Measurements from ENCODE around the gene PCDHA4.
"Not testable (repeated sequence)": the region's sequence is repeated elsewhere in the genome, so short reads cannot be mapped to it uniquely, and the experiment has no call there.

The PCDHA4 gene
- 0 to 5.6 (median 0) reads per million in 17 experiments for total RNA-seq

DNA sequence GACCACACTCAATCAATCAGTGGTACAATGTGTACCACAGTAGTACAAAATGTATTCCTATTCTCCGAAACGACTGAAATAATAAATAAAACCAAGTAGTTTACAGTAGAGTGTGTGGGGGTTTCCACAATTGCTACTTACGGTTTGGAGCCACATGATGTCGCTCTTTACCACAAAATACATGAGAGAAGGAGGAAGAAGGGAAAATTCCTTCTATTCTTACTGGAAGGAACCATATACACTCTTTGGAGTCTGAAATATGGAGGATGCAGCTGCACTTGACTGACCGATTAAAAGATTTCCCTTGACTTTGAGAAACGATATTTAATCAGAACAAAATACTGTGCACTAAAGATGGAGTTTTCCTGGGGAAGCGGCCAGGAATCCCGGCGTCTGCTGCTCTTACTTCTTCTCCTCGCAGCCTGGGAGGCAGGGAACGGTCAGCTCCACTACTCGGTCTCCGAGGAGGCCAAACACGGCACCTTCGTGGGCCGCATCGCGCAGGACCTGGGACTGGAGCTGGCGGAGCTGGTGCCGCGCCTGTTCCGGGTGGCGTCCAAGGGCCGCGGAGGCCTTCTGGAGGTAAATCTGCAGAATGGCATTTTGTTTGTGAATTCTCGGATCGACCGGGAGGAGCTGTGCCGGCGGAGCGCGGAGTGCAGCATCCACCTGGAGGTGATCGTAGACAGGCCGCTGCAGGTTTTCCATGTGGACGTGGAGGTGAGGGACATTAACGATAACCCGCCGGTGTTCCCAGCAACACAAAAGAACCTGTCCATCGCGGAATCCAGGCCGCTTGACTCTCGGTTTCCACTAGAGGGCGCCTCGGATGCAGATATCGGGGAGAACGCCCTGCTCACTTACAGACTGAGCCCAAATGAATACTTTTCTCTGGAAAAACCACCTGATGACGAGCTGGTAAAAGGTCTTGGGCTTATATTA, at the start of gene PCDHA4:
PCDHA4 (plus strand) TSS at position 235 of the 942 bp plus-strand sequence.
- peak; percentile 4 to 17 (median 12) for DNase-seq

DNA sequence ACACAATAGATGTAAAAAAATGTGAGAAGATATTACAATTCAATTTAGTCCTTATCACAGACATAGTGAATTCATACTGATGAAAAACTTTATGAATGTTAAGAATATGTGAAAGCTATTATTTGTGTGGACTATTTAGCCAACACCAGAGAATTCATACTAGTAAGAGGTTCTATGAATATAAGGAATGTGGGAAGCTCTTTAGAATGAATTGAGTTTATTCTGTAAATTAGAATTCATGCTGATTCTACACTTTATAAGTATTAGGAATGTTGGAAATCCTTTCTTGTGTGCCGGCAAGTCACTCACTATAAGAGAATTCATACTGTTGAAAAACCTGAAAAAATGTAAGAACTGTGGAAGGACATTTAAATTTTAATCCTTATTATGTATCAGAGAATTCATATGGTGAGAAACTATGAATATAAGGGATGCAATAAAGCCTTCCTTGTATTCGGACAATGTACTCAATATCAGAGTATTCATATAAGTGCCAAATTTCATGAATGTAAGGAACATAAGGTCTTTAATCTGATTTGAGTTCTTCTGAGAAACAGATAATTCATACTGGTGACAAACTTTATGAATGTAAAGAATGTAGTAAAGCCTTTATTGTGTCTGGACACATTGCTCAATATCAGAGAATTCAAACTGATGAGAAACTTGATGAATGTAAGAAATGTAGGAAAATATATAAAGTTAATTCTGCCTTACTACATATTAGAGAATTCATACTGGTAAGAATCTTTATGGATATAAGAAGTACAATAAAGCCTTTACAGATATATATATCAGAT, 42.5 kb upstream of the PCDHA4 start:
- DNase-seq, result peak in 1 of 4 experiments; percentile 8

DNA sequence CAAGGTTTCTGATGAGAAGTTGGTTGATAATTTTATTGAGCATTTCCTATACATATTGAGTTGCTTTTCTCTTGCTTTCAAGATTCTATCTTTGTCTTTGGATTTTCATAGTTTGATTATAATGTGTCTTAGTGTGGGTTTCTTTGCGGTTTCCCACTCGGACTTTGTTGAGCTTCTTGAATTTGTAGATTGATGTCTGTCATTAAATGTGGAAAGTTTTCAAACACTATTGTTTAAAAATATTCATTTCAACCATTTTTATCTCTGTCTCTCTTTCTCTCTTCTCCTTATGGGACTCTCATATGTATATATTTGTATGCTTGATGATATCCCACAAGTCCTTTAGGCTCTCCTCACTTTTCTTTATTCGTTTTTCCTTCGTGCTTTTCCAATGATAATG, 39.4 kb upstream of the PCDHA4 start:
- DNase-seq, result no peak

DNA sequence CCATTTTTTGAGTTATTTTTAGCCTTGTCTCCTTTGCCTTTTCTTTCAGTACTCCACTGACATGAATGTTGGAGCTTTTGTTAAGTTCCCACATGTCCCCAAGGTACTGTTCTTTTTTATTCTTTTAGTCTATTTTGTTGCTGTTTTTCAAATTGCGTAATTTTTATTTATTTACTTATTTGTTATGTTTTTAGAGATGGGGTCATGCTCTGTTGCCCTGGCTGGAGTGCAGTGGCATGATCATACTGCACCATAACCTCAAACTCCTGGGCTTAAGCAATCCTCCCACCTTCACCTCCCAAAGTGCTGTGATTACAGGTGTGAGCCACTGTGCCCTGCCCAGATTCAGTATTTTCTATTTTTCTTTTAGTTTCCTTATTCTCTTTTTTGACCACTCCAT, 26.4 kb upstream of the PCDHA4 start:
- DNase-seq, result no peak

DNA sequence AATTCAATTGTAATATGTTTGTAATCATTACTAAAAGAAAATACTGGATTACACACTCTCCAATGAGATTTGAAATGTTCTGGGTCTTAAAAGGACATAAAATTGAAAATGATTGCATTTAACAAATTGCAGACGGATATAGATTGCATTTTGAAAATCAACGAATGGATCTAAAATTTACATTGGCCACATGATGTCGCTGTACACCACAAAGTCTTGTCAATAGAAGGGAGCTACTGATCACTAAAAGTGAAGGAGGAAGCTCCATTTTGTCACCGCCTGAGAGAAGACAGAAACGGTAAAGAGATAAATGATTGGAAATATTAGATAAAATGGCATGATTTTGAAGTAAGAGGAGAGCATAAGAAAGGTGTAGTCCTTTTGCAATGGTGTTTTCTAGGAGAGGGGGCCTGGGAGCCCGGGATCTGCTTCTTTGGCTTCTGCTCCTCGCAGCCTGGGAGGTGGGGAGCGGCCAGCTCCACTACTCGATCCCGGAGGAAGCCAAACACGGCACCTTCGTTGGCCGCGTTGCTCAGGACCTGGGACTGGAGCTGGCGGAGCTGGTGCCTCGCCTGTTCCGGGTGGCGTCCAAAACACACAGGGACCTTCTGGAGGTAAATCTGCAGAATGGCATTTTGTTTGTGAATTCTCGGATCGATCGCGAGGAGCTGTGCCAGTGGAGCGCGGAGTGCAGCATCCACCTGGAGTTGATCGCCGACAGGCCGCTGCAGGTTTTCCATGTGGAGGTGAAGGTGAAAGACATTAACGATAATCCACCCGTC, 20.8 kb upstream of the PCDHA4 start, which contains the start of gene PCDHA1:
PCDHA1 (plus strand) TSS at position 236 of the 782 bp plus-strand sequence.
- peak in 2 of 4 experiments; percentile 6 to 7 for DNase-seq

DNA sequence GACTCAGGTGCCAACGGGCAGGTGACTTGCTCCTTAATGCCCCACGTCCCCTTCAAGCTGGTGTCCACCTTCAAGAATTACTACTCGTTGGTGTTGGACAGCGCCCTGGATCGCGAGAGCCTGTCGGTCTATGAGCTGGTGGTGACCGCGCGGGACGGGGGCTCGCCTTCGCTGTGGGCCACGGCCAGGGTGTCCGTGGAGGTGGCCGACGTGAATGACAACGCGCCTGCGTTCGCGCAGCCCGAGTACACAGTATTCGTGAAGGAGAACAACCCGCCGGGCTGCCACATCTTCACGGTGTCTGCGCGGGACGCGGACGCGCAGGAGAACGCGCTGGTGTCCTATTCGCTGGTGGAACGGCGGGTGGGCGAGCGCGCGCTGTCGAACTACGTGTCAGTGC, 19.4 kb upstream of the PCDHA4 start:
- not testable (repeated sequence) for DNase-seq

DNA sequence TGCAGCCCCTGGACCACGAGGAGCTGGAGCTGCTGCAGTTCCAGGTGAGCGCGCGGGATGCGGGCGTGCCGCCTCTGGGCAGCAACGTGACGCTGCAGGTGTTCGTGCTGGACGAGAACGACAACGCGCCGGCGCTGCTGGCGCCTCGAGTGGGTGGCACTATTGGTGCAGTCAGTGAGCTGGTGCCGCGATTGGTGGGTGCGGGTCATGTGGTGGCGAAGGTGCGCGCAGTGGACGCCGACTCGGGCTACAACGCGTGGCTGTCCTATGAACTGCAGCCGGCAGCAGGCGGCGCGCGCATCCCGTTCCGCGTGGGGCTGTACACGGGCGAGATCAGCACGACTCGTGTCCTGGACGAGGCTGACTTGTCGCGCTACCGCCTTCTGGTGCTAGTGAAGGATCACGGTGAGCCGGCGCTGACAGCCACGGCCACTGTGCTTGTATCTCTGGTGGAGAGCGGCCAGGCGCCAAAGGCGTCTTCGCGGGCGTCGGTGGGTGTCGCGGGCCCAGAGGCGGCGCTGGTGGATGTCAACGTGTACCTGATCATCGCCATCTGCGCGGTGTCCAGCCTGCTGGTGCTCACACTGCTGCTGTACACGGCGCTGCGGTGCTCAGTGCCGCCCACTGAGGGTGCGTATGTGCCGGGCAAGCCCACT, 18.9 kb upstream of the PCDHA4 start:
- not testable (repeated sequence) for DNase-seq

DNA sequence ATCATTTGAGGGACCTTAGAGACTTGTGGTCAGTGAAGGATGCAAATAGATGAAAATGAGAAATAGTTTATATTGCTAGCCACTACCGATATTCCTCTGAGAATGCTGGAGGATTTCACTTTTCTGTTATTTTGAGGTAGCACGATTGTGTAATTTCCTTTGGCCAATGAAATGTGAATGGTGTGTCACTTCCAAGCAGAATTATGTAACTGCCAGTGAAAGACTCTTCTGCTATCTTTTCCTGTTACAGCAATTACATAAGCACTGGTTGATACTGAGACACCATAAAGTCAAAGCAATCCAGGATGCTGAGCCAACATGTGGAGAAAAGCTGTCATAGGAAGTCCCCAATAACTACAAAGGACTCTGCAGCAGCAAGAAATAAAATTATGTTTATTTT, 15.8 kb upstream of the PCDHA4 start:
- no peak for DNase-seq

DNA sequence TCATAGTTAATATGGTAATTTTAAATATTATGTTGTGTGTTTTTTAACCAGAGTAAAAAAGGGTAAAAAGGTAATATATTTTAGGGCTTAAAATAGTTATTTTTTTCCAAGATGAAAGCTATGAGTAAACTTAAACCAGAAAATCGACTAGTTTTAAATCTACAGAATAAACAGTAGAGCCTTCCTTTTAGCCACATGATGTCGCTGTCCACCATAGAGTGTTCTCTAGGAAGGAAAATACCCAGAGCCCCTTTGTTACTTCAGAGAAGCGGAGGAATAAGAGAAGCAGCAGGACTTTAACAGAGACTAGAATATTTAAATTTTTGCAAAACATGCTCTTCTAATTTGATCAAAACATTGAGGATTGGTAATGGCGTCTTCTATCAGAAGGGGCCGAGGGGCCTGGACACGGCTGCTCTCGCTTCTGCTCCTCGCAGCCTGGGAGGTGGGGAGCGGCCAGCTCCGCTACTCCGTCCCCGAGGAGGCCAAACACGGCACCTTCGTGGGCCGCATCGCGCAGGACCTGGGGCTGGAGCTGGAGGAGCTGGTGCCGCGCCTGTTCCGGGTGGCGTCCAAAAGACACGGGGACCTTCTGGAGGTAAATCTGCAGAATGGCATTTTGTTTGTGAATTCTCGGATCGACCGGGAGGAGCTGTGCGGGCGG, 12.1 kb upstream of the PCDHA4 start, which contains the start of gene PCDHA2:
PCDHA2 (plus strand) TSS at position 258 of the 664 bp plus-strand sequence.
- no peak for DNase-seq

DNA sequence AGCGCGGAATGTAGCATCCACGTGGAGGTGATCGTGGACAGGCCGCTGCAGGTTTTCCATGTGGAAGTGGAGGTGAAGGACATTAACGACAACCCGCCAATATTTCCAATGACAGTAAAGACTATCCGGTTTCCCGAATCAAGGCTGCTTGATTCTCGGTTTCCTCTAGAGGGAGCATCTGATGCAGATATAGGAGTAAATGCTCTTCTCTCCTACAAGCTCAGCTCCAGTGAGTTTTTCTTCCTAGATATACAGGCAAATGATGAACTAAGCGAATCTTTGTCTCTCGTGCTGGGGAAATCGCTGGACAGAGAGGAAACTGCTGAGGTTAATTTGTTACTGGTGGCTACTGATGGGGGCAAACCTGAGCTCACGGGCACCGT, 11.6 kb upstream of the PCDHA4 start:
- DNase-seq, result peak in 1 of 4 experiments; percentile 2

DNA sequence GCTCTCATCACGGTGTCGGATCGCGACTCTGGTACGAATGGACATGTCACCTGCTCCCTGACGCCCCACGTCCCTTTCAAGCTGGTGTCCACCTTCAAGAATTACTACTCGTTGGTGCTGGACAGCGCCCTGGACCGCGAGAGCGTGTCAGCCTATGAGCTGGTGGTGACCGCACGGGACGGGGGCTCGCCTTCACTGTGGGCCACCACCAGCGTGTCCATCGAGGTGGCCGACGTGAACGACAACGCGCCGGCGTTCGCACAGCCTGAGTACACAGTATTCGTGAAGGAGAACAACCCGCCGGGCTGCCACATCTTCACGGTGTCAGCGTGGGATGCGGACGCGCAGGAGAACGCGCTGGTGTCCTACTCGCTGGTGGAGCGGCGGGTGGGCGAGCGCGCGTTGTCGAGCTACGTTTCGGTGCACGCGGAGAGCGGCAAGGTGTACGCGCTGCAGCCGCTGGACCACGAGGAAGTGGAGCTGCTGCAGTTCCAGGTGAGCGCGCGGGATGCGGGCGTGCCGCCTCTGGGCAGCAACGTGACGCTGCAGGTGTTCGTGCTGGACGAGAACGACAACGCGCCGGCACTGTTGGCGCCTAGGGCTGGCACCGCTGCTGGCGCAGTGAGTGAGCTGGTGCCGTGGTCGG, 10.7 kb upstream of the PCDHA4 start:
- not testable (repeated sequence) for DNase-seq

DNA sequence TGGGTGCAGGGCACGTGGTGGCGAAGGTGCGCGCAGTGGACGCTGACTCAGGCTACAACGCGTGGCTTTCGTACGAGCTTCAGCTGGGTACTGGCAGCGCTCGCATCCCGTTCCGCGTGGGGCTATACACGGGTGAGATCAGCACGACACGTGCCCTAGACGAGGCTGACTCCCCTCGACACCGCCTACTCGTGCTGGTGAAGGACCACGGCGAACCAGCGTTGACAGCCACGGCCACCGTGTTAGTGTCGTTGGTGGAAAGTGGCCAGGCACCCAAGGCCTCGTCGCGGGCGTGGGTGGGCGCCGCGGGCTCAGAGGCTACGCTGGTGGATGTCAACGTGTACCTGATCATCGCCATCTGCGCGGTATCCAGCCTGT, 10.2 kb upstream of the PCDHA4 start:
- DNase-seq, result no peak

DNA sequence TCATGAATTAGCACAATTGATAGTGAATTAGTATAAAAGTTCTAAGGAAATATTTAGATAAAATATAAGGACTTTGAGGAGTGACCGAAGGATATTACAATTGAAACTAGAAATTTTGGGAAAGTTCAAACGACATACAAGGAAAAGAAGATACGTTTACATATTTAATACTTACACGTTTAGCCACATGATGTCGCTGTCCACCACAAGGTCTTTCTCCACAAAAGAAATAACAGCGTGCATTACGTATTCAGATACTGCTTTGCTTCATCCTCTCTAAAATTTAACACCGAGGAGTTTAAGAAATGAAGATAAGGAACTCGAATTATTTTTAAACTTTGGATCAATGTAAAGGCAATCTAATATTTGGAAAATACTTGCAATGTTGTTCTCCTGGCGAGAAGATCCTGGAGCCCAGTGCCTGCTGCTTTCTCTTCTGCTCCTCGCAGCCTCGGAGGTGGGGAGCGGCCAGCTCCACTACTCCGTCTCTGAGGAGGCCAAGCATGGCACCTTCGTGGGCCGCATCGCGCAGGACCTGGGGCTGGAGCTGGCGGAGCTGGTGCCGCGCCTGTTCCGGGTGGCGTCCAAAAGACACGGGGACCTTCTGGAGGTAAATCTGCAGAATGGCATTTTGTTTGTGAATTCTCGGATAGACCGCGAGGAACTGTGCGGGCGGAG, 5.9 kb upstream of the PCDHA4 start, which contains the start of gene PCDHA3:
PCDHA3 (plus strand) TSS at position 242 of the 678 bp plus-strand sequence.
- no peak for DNase-seq

DNA sequence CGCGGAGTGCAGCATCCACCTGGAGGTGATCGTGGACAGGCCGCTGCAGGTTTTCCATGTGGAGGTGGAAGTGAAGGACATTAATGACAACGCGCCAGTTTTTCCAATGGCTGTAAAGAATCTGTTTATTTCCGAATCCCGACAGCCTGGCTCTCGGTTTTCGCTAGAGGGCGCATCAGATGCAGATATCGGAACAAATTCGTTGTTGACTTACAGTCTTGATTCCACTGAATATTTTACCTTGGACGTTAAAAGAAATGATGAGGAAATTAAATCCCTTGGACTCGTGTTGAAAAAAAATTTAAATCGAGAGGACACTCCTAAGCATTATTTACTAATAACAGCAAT, 5.4 kb upstream of the PCDHA4 start:
- DNase-seq, result no peak

DNA sequence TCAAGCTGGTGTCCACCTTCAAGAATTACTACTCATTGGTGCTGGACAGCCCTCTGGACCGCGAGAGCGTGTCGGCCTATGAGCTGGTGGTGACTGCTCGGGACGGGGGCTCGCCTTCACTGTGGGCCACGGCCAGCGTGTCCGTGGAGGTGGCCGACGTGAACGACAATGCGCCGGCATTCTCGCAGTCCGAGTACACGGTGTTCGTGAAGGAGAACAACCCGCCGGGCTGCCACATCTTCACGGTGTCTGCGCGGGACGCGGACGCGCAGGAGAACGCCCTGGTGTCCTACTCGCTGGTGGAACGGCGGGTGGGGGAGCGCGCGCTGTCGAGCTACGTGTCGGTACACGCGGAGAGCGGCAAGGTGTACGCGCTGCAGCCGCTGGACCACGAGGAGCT, 4.5 kb upstream of the PCDHA4 start:
- DNase-seq, result not testable (repeated sequence)

DNA sequence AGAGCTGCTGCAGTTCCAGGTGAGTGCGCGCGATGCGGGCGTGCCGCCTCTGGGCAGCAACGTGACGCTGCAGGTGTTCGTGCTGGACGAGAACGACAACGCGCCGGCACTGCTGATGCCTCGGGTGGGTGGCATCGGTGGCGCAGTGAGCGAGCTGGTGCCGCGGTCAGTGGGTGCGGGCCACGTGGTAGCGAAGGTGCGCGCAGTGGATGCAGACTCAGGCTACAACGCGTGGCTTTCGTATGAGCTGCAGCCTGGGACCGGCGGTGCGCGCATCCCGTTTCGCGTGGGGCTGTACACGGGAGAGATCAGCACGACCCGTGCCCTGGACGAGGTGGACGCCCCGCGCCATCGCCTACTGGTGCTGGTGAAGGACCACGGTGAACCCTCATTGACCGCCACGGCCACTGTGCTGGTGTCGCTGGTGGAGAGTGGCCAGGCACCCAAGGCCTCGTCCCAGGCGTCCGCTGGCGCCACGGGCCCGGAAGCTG, 4.0 kb upstream of the PCDHA4 start:
- no peak for DNase-seq

DNA sequence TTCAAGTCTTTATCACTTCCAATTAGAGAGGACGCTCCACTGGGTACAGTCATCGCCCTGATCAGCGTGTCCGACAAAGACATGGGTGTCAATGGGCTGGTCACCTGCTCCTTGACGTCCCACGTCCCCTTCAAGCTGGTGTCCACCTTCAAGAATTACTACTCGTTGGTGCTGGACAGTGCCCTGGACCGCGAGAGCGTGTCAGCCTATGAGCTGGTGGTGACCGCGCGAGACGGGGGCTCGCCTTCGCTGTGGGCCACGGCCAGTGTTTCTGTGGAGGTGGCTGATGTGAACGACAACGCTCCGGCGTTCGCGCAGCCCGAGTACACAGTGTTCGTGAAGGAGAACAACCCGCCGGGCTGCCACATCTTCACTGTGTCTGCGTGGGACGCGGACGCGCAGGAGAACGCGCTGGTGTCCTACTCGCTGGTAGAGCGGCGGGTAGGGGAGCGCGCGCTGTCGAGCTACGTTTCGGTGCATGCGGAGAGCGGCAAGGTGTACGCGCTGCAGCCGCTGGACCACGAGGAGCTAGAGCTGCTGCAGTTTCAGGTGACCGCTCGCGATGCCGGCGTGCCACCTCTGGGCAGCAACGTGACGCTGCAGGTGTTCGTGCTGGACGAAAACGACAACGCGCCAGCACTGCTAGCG, 1.5 kb downstream of the PCDHA4 start:
- not testable (repeated sequence) for DNase-seq

DNA sequence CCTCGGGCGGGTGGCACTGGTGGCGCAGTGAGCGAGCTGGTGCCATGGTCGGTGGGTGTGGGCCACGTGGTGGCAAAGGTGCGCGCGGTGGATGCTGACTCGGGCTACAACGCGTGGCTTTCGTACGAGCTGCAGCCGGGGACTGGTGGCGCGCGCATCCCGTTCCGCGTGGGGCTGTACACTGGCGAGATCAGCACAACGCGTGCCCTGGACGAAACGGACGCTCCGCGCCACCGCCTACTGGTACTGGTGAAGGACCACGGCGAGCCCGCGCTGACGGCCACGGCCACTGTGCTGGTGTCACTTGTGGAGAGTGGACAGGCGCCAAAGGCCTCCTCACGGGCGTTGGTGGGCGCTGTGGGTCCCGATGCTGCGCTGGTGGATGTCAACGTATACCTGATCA, 2.0 kb downstream of the PCDHA4 start:
- DNase-seq, result no peak

All from suppressor macrophage (primary cell).